Thoracic aorta (tissue), 2 donors: ENCODE measurements around the gene OR10G3. TPM values are rescaled to one million over a fixed set of nuclear protein-coding genes. Genes with fewer than 3 reads are reported as not detected.
"Not testable (repeated sequence)": the region's sequence is repeated elsewhere in the genome, so short reads cannot be mapped to it uniquely, and the experiment has no call there.

Experiments used
- ATAC-seq: fragments of 150-250 bp; one replicate; pipeline ENCODE4 v1.8.0; 2017; ENCODE audit warnings: low read depth; ENCODE audit not compliant: insufficient number of reproducible peaks, low FRiP score
- DNase-seq: peaks from one replicate; pipeline ENCODE4 v3.0.0-alpha.2; 2020; ENCODE audit warnings: low spot score
- H3K27ac ChIP-seq, 2 donors: fragments of 200-600 bp; sonication (generic); 1 replicate in 1 of 2; 2 replicates in 1 of 2; pipeline ENCODE4 v1.5.1; 2016; ENCODE audit warnings: mild to moderate bottlenecking in 2 of 2, moderate library complexity in 2 of 2
- H3K27me3 ChIP-seq: fragments of 200-600 bp; sonication (generic); replicated peaks from 2 replicates; pipeline ENCODE4 v1.6.0; 2016; ENCODE audit warnings: mild to moderate bottlenecking; ENCODE audit not compliant: insufficient read depth
- H3K36me3 ChIP-seq: fragments of 200-600 bp; sonication (generic); one replicate; pipeline ENCODE4 v1.5.1; 2016
- H3K4me1 ChIP-seq, 2 donors: fragments of 200-600 bp; sonication (generic); 1 replicate in 1 of 2; 2 replicates in 1 of 2; pipeline versions ENCODE4 v1.5.1 to v1.6.0; 2016; ENCODE audit warnings: low read depth in 2 of 2, mild to moderate bottlenecking in 1 of 2; ENCODE audit not compliant: control insufficient read depth in 1 of 2
- H3K4me3 ChIP-seq: fragments of 200-600 bp; sonication (generic); 2 replicates; pipeline ENCODE4 v1.5.1; 2016; ENCODE audit warnings: mild to moderate bottlenecking
- H3K9me3 ChIP-seq: fragments of 200-600 bp; sonication (generic); 2 replicates; pipeline ENCODE4 v1.5.1; 2016
- total RNA-seq, 2 donors: library from RNA; depleted of rRNA; stranded (reverse); fragments of >200 nt; gene quantifications; one replicate each; pipeline versions ENCODE4 v1.1.0 to v1.2.3, GENCODE V29; 2016
- TF ChIP-seq, protein P1 (sequence below): fragments of 200-600 bp; sonication (generic); IDR thresholded peaks from one replicate; pipeline ENCODE4 v1.5.1; 2019; ENCODE audit warnings: antibody characterized with exemption

OR10G3 gene, protein sequence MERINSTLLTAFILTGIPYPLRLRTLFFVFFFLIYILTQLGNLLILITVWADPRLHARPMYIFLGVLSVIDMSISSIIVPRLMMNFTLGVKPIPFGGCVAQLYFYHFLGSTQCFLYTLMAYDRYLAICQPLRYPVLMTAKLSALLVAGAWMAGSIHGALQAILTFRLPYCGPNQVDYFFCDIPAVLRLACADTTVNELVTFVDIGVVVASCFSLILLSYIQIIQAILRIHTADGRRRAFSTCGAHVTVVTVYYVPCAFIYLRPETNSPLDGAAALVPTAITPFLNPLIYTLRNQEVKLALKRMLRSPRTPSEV
- not detected for total RNA-seq

DNA sequence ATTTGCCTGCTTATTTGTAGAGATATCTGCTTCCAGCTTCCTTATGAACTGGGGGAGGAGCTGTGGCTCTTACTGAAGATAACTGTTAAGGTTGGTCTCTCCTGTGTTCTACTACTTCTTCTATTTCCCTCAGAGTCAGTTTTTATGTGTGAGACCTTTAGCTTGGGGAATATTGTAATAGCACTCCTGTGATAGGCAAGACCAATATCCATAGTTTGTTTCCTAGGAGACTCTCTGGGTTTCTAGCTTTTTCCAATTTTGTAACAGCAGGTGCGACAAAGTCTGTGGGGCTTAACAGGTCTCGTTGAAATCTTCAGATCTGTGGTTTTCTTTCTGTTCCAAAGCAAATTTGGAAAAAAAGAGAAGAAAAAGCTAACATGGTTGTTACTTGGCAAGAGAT lies at the start of gene OR10G3:
Gene OR10G3 (minus strand): TSS at position 101 of the 400 bp plus-strand sequence. CDS start 9,332 bp downstream, outside the sequence.
- Histone ChIP-seq H3K4me1 (no peaks in the 10 kb centered on the region), H3K27me3 (no peaks in the 10 kb centered on the region), H3K27ac (no peak within 1 kb of the TSS), H3K9me3 (no peaks in the 10 kb centered on the region), H3K36me3 (no peaks in the 10 kb centered on the region), H3K4me3 (no peak within 1 kb of the TSS)
- no peak for ATAC-seq
- DNase-seq: no peak
- TF ChIP-seq, protein P1, sequence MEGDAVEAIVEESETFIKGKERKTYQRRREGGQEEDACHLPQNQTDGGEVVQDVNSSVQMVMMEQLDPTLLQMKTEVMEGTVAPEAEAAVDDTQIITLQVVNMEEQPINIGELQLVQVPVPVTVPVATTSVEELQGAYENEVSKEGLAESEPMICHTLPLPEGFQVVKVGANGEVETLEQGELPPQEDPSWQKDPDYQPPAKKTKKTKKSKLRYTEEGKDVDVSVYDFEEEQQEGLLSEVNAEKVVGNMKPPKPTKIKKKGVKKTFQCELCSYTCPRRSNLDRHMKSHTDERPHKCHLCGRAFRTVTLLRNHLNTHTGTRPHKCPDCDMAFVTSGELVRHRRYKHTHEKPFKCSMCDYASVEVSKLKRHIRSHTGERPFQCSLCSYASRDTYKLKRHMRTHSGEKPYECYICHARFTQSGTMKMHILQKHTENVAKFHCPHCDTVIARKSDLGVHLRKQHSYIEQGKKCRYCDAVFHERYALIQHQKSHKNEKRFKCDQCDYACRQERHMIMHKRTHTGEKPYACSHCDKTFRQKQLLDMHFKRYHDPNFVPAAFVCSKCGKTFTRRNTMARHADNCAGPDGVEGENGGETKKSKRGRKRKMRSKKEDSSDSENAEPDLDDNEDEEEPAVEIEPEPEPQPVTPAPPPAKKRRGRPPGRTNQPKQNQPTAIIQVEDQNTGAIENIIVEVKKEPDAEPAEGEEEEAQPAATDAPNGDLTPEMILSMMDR: no peak

DNA sequence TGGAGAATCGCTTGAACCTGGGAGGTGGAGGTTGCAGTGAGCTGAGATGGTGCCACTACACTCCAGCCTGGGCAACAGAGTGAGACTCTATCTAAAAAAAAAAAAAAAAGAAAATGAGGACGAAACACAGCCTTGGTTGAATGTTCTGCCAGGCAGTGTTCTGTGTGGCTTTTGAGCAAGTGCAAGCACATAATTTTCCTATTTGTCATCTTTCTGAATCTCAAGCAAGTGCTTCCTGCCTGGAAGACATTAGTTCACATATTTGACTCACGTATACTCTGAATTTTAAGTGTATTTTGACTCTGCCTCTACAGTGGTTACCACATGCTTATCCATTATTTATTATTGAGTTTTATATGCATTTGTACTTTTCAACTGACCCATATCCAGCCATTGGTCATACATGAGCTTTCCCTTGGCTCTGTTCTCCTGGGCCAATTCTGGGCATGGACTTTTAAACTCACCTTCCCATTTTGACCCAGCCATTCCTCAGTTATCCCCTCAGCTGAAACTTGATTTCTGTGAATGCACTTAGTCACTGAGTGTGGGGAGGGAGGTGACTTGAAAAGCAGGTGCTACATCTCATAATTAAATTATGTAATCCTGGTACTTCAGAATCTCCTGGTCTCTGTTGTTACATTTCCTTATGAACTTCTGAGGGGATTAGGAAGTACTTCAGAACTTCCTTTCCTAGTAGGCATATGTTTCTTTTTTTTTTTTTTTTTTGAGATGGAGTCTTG lies 46.8 kb upstream of the OR10G3 start:
- no peak for ATAC-seq

DNA sequence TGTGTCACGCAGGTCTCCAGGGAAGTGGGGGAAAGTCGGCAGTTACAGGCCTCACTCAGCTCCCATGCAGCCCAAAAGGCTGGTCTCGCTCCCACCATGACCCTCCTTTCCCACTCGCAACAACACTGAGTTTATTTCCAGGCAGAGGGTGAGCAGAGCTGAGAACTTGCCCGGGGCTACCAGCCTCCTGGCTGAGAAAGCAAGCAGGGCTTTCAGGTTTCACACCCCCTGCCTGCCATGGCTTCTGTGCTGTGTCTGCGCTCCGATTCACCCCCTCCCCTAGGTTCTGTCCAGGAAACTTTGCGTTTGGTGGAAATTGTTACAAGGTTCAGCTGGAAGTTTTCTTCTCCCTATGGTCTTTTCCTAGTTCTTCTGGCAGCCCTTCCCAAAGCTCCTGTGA lies 37.7 kb upstream of the OR10G3 start:
- no peaks in the 10 kb centered on the region for H3K36me3 ChIP-seq
- H3K27ac ChIP-seq: no peak overlapping the region
- no peak overlapping the region for H3K4me3 ChIP-seq
- ATAC-seq (no peak), DNase-seq (no peak)
- H3K4me1 ChIP-seq: no peaks in the 10 kb centered on the region
- H3K9me3 ChIP-seq: no peaks in the 10 kb centered on the region
- H3K27me3 ChIP-seq: no peaks in the 10 kb centered on the region
- TF ChIP-seq, protein P1: no peak

More for the DNA sequence above, 46.8 kb upstream of the OR10G3 start:
- H3K9me3 ChIP-seq: no peaks in the 10 kb centered on the region
- H3K4me1 ChIP-seq: no peaks in the 10 kb centered on the region
- no peak overlapping the region for H3K27ac ChIP-seq
- no peak overlapping the region for H3K4me3 ChIP-seq
- H3K36me3 ChIP-seq: no peaks in the 10 kb centered on the region
- TF ChIP-seq, protein P1: no peak
- H3K27me3 ChIP-seq: no peaks in the 10 kb centered on the region
- DNase-seq: no peak

DNA sequence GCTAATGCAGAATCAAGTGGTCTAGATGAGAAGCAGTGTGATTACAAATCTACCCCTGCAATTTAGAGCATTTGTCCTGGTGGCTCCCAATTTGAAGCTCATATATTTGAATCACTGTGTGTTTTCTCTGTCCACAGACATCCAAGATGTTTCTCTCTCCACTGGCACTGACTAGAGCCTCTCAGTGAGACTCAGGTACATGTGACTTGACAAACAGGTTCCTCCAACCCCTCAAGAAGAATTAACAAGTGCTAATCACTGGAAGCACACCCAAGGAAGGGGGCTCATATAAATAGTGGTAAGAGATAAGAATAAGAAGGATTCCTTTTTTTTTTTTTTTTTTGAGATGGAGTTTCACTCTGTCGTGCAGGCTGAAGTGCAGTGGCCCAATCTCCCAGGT lies 34.4 kb upstream of the OR10G3 start:
- DNase-seq (no peak), ATAC-seq (no peak)
- Histone ChIP-seq H3K9me3 (no peaks in the 10 kb centered on the region), H3K4me1 (no peaks in the 10 kb centered on the region), H3K36me3 (no peaks in the 10 kb centered on the region), H3K27me3 (no peaks in the 10 kb centered on the region), H3K27ac (no peak overlapping the region), H3K4me3 (no peak overlapping the region)
- TF ChIP-seq, protein P1: no peak

DNA sequence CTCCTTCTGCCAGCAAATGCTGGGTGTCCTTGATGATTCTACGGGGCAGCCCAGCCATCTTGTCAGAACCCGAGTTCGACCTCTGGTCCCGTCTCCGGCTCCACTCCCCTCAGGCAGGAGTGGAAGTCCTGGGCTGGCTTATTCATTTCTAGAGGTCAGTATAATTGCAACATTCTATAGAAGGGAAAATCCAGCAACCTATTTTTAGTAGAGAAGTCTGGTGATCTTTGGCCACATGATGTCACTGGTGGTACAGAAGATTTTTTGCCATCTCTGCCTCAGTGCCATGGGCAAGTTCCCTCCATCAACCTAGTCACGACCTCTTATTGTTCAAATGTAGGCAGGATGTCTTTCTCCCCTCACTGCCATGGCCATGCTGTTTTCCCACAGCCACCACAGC lies 32.4 kb upstream of the OR10G3 start:
- ATAC-seq (no peak), DNase-seq (no peak)
- no peaks in the 10 kb centered on the region for H3K4me1 ChIP-seq
- H3K36me3 ChIP-seq: no peaks in the 10 kb centered on the region
- H3K9me3 ChIP-seq: no peaks in the 10 kb centered on the region
- TF ChIP-seq, protein P1: no peak
- H3K4me3 ChIP-seq: no peak overlapping the region
- no peak overlapping the region for H3K27ac ChIP-seq
- H3K27me3 ChIP-seq: no peaks in the 10 kb centered on the region

DNA sequence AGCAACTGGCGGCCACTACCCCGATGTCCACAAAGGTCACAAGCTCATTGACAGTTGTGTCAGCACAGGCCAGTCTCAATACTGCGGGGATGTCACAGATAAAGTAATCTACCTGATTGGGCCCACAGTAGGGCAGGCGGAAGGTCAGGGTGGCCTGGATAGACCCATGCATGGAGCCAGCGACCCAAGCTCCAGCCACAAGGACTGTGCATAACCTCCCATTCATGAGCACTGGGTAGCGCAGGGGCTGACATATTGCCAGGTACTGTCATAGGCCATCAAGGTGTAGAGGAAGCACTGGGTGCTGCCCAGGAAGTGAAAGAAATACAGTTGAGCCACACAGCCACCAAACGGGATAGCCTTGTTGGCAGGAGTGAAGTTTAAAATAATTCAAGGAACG lies 22.3 kb upstream of the OR10G3 start:
- not testable (repeated sequence) for H3K27ac ChIP-seq, H3K4me1 ChIP-seq, ATAC-seq, DNase-seq, H3K36me3 ChIP-seq, H3K4me3 ChIP-seq, H3K9me3 ChIP-seq, H3K27me3 ChIP-seq
